Panc1 (cell line): ENCODE data around the gene TRAF3IP3. TPM values are rescaled to one million over a fixed set of nuclear protein-coding genes. Genes with fewer than 3 reads are reported as not detected.

ENCODE experiments used
- ATAC-seq: fragments of 200-7000 bp; cut with Tn5 transposase; 2 replicates; pipeline ENCODE4 v1.9.1; 2020; ENCODE audit warnings: mild to moderate bottlenecking, moderate library complexity
- BruUV-seq: library from RNA; stranded (reverse); fragments of 400-500 nt; replicated peaks from 2 replicates; lab custom pipeline; 2021; lab: Mats Ljungman, UMichigan
- CTCF ChIA-PET: fragments of 300-600 bp; sonication (Branson Sonifier 250); formaldehyde crosslinking; loops from one replicate; lab custom pipeline; 2022; ENCODE audit warnings: antibody characterized with exemption; lab: Charles Lee
- POLR2A ChIA-PET: fragments of 300-600 bp; sonication (Branson Sonifier 250); formaldehyde crosslinking; loops from one replicate; lab custom pipeline; 2022; ENCODE audit warnings: antibody characterized with exemption; lab: Charles Lee
- DNase-seq: peaks from one replicate; pipeline ENCODE4 v3.0.0-alpha.2; 2010; ENCODE audit warnings: low read depth, low spot score
- H3K27ac ChIP-seq: 2 replicates; pipeline ENCODE4 v1.5.1; 2011; ENCODE audit warnings: mild to moderate bottlenecking, low read length, inconsistent platforms
- H3K27me3 ChIP-seq: fragments of 200-500 bp; sonication (Bioruptor generic); 2 replicates; pipeline ENCODE4 v1.6.0; 2014; ENCODE audit warnings: low read length, inconsistent platforms; ENCODE audit not compliant: control insufficient read depth, insufficient read depth
- H3K36me3 ChIP-seq: fragments of 200-500 bp; sonication (Bioruptor generic); 2 replicates; pipeline ENCODE4 v1.5.1; 2014; ENCODE audit warnings: inconsistent platforms, mild to moderate bottlenecking, low read length, moderate library complexity; ENCODE audit not compliant: control insufficient read depth, insufficient read depth
- H3K4me1 ChIP-seq: 2 replicates; pipeline ENCODE4 v1.5.1; 2011; ENCODE audit warnings: inconsistent platforms, mild to moderate bottlenecking, low read length, moderate library complexity; ENCODE audit not compliant: control insufficient read depth, insufficient read depth
- H3K4me3 ChIP-seq, 2 experiments: 2 replicates each; pipeline ENCODE4 v1.5.1; 2011 to 2012; ENCODE audit warnings: low read depth in 2 of 2, low read length in 2 of 2, mild to moderate bottlenecking in 2 of 2, inconsistent platforms in 1 of 2, moderate library complexity in 1 of 2
- H3K9me3 ChIP-seq: fragments of 200-500 bp; sonication (Bioruptor generic); 2 replicates; pipeline ENCODE4 v1.5.1; 2014; ENCODE audit warnings: low read depth, mild to moderate bottlenecking, inconsistent platforms, low read length, moderate library complexity; ENCODE audit not compliant: control insufficient read depth, insufficient read depth
- POLR2AphosphoS5 ChIP-seq: IDR thresholded peaks from 2 replicates; pipeline ENCODE4 v1.6.1; 2012; ENCODE audit warnings: mild to moderate bottlenecking, low read depth, low read length, moderate library complexity
- SIN3A ChIP-seq: IDR thresholded peaks from 2 replicates; pipeline ENCODE4 v1.6.1; 2012; ENCODE audit warnings: low read depth, mild to moderate bottlenecking, low read length, moderate library complexity, borderline replicate concordance; ENCODE audit not compliant: insufficient read depth
- TCF7L2 ChIP-seq: IDR thresholded peaks from 2 replicates; pipeline ENCODE4 v1.6.1; 2011; ENCODE audit warnings: mild to moderate bottlenecking, low read depth, low read length, inconsistent platforms
- in situ Hi-C: cut with HindIII; loops from 2 replicates; pipeline ENCODE4 v1.10.0; 2016; ENCODE audit warnings: low sequenced_read_pairs, low pct_unique_long_range_greater_than_20kb
- intact Hi-C: fragments of 100-400 bp; cut with micrococcal nuclease; formaldehyde crosslinking; loops from one replicate; pipeline ENCODE4 v1.10.0; 2022; ENCODE audit not compliant: unreplicated experiment
- total RNA-seq: library from RNA; stranded (reverse); gene quantifications from one replicate; pipeline ENCODE4 v1.2.1, GENCODE V29; 2021; ENCODE audit not compliant: unreplicated experiment
- TF ChIP-seq, protein P1 (sequence below), 2 experiments: IDR thresholded peaks; 2 replicates each; pipeline ENCODE4 v1.6.1; 2011 to 2012; ENCODE audit warnings: low read depth in 2 of 2, control low read depth in 1 of 2, low read length in 1 of 2, mild to moderate bottlenecking in 1 of 2, moderate library complexity in 1 of 2; ENCODE audit not compliant: insufficient read depth in 1 of 2
- TF ChIP-seq, protein P2 (sequence below): fragments of 450-650 bp; IDR thresholded peaks from 2 replicates; pipeline ENCODE4 v1.5.1; 2017; ENCODE audit warnings: mild to moderate bottlenecking

The TRAF3IP3 gene
- total RNA-seq, 1 experiment from 2014 or later, result 0.67 TPM

DNA sequence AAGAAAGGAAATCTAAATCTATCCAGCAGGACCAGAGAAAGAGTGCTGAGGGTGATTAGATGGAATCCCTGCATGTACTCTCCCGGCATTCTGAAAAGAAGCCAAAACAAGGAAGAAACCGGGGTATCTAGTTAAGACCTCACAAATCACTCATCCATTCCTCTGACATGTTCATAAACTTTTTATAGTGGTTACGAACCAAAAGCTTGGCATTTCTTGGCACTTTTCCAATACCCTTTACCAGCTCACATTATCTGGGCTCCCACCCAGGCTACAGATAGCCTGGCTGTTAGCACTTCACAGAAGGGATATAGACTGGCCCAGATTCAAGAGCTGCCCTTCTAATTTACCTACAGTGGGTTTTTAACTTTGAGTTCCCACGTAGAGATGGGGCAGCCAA, 30.3 kb downstream of the TRAF3IP3 start:
- 0 out of 2 replicates have a peak, but pooled peaks cover 2% of the 10 kb centered on the region for H3K27me3 ChIP-seq
- BruUV-seq, result no TSS peak
- peaks cover 4% of the 10 kb centered on the region; the same call in 1 of the 2 replicates for H3K4me1 ChIP-seq
- intact Hi-C loops (no loop called here), in situ Hi-C loops (no loop called here)
- no peak overlapping the region for H3K27ac ChIP-seq
- no peak overlapping the region for H3K4me3 ChIP-seq
- H3K9me3 ChIP-seq, result peaks cover 7% of the 10 kb centered on the region; the same call in 1 of the 2 replicates
- H3K36me3 ChIP-seq, result no peaks in the 10 kb centered on the region; the same call in 1 of the 2 replicates
- ATAC-seq (no peak), DNase-seq (no peak)
- TF ChIP-seq TCF7L2 (no peak), POLR2AphosphoS5 (no peak), SIN3A (no peak)
- TF ChIP-seq, protein P1, sequence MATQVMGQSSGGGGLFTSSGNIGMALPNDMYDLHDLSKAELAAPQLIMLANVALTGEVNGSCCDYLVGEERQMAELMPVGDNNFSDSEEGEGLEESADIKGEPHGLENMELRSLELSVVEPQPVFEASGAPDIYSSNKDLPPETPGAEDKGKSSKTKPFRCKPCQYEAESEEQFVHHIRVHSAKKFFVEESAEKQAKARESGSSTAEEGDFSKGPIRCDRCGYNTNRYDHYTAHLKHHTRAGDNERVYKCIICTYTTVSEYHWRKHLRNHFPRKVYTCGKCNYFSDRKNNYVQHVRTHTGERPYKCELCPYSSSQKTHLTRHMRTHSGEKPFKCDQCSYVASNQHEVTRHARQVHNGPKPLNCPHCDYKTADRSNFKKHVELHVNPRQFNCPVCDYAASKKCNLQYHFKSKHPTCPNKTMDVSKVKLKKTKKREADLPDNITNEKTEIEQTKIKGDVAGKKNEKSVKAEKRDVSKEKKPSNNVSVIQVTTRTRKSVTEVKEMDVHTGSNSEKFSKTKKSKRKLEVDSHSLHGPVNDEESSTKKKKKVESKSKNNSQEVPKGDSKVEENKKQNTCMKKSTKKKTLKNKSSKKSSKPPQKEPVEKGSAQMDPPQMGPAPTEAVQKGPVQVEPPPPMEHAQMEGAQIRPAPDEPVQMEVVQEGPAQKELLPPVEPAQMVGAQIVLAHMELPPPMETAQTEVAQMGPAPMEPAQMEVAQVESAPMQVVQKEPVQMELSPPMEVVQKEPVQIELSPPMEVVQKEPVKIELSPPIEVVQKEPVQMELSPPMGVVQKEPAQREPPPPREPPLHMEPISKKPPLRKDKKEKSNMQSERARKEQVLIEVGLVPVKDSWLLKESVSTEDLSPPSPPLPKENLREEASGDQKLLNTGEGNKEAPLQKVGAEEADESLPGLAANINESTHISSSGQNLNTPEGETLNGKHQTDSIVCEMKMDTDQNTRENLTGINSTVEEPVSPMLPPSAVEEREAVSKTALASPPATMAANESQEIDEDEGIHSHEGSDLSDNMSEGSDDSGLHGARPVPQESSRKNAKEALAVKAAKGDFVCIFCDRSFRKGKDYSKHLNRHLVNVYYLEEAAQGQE (IDR thresholded peaks at IDR 0.05; ENCODE audit: insufficient read depth in 1 of 2, low read depth in 2 of 2, low read length in 1 of 2), result no peak
- TF ChIP-seq, protein P2, sequence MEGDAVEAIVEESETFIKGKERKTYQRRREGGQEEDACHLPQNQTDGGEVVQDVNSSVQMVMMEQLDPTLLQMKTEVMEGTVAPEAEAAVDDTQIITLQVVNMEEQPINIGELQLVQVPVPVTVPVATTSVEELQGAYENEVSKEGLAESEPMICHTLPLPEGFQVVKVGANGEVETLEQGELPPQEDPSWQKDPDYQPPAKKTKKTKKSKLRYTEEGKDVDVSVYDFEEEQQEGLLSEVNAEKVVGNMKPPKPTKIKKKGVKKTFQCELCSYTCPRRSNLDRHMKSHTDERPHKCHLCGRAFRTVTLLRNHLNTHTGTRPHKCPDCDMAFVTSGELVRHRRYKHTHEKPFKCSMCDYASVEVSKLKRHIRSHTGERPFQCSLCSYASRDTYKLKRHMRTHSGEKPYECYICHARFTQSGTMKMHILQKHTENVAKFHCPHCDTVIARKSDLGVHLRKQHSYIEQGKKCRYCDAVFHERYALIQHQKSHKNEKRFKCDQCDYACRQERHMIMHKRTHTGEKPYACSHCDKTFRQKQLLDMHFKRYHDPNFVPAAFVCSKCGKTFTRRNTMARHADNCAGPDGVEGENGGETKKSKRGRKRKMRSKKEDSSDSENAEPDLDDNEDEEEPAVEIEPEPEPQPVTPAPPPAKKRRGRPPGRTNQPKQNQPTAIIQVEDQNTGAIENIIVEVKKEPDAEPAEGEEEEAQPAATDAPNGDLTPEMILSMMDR, result no peak
- CTCF ChIA-PET, result interaction anchor here (0.6 kb wide), 1 partner anchor 1496 kb away, joined by 3 read pairs; no protein-coding TSS in a partner anchor
- POLR2A ChIA-PET, result interaction anchor here (0.6 kb wide), 1 partner anchor 111 kb away, joined by 4 read pairs; no protein-coding TSS in a partner anchor

DNA sequence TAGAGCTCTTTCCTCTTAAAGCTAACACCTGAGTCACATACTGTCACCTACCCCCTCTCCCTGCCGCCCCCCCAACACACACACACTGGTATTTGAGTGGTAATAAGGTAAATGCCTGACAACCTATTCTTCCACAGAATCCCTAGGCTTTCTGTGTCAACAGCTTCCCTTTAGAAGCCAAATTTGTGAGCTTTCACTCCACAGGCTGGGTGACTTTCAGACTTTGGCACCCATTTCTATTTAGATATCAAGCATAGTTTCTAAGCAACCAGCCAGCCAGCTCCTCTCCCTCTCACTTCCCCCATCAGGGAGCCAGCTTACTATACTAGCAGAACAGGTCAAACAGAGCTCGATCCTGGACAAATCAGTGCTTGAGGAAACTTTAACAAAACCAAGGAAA, 31.7 kb downstream of the TRAF3IP3 start:
- POLR2A ChIA-PET, result no interaction called here
- no peak for DNase-seq

More for the DNA sequence above, 31.7 kb downstream of the TRAF3IP3 start:
- ATAC-seq, result no peak
- H3K27ac ChIP-seq, result no peak overlapping the region
- no peaks in the 10 kb centered on the region; the same call in 1 of the 2 replicates for H3K36me3 ChIP-seq
- in situ Hi-C loops (no loop called here), intact Hi-C loops (no loop called here)
- 0 out of 2 replicates have a peak, but pooled peaks cover 2% of the 10 kb centered on the region for H3K27me3 ChIP-seq
- peaks cover 7% of the 10 kb centered on the region; the same call in 1 of the 2 replicates for H3K9me3 ChIP-seq
- TF ChIP-seq TCF7L2, result no peak
- TF ChIP-seq, protein P1 (IDR thresholded peaks at IDR 0.05; ENCODE audit: insufficient read depth in 1 of 2, low read depth in 2 of 2, low read length in 1 of 2), result no peak
- TF ChIP-seq POLR2AphosphoS5, result no peak
- TF ChIP-seq, protein P2, result no peak
- TF ChIP-seq SIN3A, result no peak
- H3K4me3 ChIP-seq, result no peak overlapping the region
- CTCF ChIA-PET, result interaction anchor here (1.0 kb wide), 1 partner anchor 35 kb away, joined by 3 read pairs; no protein-coding TSS in a partner anchor
- peaks cover 4% of the 10 kb centered on the region; the same call in 1 of the 2 replicates for H3K4me1 ChIP-seq
- no TSS peak for BruUV-seq
